Muscle layer of duodenum (tissue), 2 donors: ENCODE data around the gene PJA2.
A peak's percentile ranks its signal among the peaks of the same experiment; 100 is the strongest.
"Not testable (repeated sequence)": the region's sequence is repeated elsewhere in the genome, so short reads cannot be mapped to it uniquely, and the experiment has no call there.

ENCODE experiments used
- H3K27ac ChIP-seq: one replicate; pipeline ENCODE4 v1.7.0; 2013; ENCODE audit warnings: mild to moderate bottlenecking, low read length
- H3K27me3 ChIP-seq: one replicate; pipeline ENCODE4 v1.7.0; 2013; ENCODE audit warnings: low read depth, mild to moderate bottlenecking, control low read depth, low read length
- H3K36me3 ChIP-seq, 2 donors: one replicate each; pipeline ENCODE4 v1.7.0; 2013; ENCODE audit warnings: low read length in 2 of 2, control low read depth in 1 of 2, mild to moderate bottlenecking in 1 of 2; ENCODE audit not compliant: insufficient read depth in 2 of 2, control insufficient read depth in 1 of 2
- H3K4me1 ChIP-seq, 2 donors: one replicate each; pipeline ENCODE4 v1.7.0; 2013; ENCODE audit warnings: low read length in 2 of 2, mild to moderate bottlenecking in 2 of 2, control low read depth in 1 of 2, moderate library complexity in 1 of 2; ENCODE audit not compliant: insufficient read depth in 2 of 2, control insufficient read depth in 1 of 2
- H3K4me3 ChIP-seq, 2 donors: one replicate each; pipeline ENCODE4 v1.7.0; 2013; ENCODE audit warnings: low read length in 2 of 2, low read depth in 1 of 2, mild to moderate bottlenecking in 1 of 2
- H3K9me3 ChIP-seq, 2 donors: one replicate each; pipeline ENCODE4 v1.7.0; 2013; ENCODE audit warnings: low read length in 2 of 2, control low read depth in 1 of 2, mild to moderate bottlenecking in 1 of 2; ENCODE audit not compliant: control insufficient read depth in 1 of 2
- donor health status: healthy.

PJA2 gene

DNA sequence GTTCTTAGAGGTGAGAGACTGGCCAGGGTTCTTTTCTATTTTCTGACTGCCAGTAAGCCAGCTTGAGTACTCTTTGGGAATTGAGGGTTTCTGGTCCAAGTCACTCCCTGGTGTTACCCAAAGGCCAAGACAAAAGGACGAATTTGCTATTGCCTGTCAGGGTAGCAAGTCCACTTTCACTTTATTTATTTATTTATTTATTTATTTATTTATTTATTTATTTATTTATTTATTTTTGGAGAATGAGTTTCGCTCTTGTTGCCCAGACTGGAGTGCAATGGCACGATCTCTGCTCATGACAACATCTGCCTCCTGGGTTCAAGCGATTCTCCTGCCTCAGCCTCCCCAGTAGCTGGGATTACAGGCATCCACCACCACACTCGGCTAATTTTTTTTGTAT is 15.7 kb upstream of the PJA2 start:
- peaks cover 0 to 11% of the 10 kb centered on the region in 2 donors for H3K4me1 ChIP-seq
- H3K4me3 ChIP-seq, H3K27ac ChIP-seq: not testable (repeated sequence)

DNA sequence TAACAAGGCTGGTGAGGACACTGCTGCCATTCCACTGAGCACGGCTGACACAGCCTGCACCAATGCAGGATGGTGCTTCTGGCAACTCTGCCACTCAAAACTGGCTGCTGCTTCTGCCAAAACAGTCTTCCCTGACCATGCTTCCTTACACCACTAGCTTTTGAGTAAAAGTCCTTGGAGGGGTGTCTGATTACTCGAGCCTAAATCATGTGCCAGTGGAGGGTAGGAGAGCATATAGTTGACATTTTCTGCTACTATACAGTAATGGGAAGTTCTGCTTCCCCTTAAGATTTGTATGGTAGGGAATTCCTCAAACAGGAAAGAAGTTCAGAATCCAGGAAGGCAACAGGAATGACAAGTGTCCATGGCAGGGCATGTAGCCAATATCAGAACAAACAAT is 12.2 kb upstream of the PJA2 start:
- Histone ChIP-seq H3K27ac (no peak overlapping the region), H3K4me3 (no peak overlapping the region), H3K27me3 (no peaks in the 10 kb centered on the region), H3K36me3 (no peaks in the 10 kb centered on the region), H3K9me3 (no peaks in the 10 kb centered on the region), H3K4me1 (peaks cover 0 to 3% of the 10 kb centered on the region in 2 donors)

More for the DNA sequence above, 15.7 kb upstream of the PJA2 start:
- H3K9me3 ChIP-seq, H3K36me3 ChIP-seq, H3K27me3 ChIP-seq: not testable (repeated sequence)

- Histone ChIP-seq H3K27me3 (no peaks in the 10 kb centered on the region), H3K4me1 (no peaks in the 10 kb centered on the region), H3K4me3 (no peak overlapping the region), H3K9me3 (no peaks in the 10 kb centered on the region), H3K36me3 (no peaks in the 10 kb centered on the region), H3K27ac (no peak overlapping the region)
Observed at GRCh38 chr5:109418712-109419352, 9.1 kb upstream of the PJA2 start.

DNA sequence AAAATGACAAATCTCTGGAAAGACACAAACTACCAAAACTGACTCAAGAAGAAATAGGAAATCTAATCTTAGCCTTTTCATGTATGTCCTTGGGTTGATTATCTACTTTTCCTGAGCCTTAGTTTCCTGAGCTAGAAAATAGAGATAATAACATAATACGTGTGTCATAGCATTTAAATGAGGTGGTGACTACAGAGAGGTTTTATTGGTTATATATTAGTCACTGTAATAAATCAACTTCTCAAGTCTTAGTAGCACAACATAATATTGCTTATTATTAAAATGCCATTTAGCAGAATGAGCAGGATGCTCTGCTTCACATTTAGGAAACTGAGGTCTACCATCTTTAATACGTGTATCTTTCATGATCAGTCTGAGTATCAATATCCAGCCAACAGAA is 7.1 kb upstream of the PJA2 start:
- no peaks in the 10 kb centered on the region for H3K27me3 ChIP-seq
- no peak overlapping the region for H3K4me3 ChIP-seq
- H3K36me3 ChIP-seq: no peaks in the 10 kb centered on the region
- no peak overlapping the region for H3K27ac ChIP-seq
- peaks cover 10 to 13% of the 10 kb centered on the region in 2 donors for H3K4me1 ChIP-seq
- no peaks in the 10 kb centered on the region for H3K9me3 ChIP-seq

GRCh38 chr5:109413921-109414461 is 4.2 kb upstream of the PJA2 start:
- not testable (repeated sequence) for H3K27ac ChIP-seq, H3K27me3 ChIP-seq, H3K4me3 ChIP-seq, H3K9me3 ChIP-seq
- H3K4me1 ChIP-seq: peaks cover 16 to 17% of the 10 kb centered on the region in 2 donors
- peaks cover 0 to 16% of the 10 kb centered on the region in 2 donors for H3K36me3 ChIP-seq

DNA sequence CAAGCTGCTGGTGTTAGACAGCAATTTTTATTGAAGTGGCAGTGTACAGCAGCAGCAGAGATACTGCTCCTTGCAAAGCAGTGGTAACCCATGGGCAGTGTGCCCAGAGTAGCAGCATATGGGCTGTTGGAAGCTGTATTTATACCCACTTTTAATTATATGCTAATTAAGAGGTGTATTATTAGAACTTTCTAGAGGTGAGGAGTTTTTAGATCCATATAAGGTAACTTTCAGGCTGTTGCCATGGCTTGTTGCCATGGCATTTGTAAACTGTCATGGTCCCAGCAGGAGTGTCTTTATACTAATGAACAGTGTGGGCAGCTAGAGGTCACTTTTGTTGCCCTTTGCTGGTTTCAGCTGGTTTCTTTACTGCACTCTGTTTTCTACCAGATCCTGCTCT is 3.7 kb upstream of the PJA2 start:
- Histone ChIP-seq H3K4me3 (no peak overlapping the region), H3K4me1 (peaks cover 16 to 17% of the 10 kb centered on the region in 2 donors), H3K9me3 (no peaks in the 10 kb centered on the region), H3K36me3 (peaks cover 0 to 18% of the 10 kb centered on the region in 2 donors), H3K27ac (peak overlapping the region; percentile 20), H3K27me3 (no peaks in the 10 kb centered on the region)

DNA sequence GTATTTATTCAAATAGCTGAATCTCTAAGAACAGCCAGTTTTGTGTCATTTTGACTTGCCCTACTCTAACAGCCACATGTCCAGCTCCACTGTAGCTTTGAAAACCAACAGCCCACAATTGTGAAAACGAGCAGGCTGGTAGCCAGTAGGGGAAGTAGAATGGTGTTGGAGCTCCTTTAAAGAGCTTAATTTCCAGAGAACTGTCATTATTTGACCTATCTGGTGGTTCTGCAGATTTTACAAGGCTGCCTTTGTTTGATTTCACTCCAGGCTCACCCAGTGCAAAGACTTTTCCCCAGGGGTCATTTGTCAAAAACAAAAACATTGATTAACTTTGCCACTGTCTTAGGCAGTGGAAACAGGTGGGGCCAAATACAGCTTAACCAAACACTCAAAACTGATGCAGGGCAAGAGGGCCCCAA is 3.2 kb upstream of the PJA2 start:
- Histone ChIP-seq H3K4me3 (no peak overlapping the region), H3K36me3 (peaks cover 0 to 18% of the 10 kb centered on the region in 2 donors), H3K27ac (peak overlapping the region; percentile 20), H3K9me3 (no peaks in the 10 kb centered on the region), H3K4me1 (peaks cover 16 to 18% of the 10 kb centered on the region in 2 donors), H3K27me3 (no peaks in the 10 kb centered on the region)

DNA sequence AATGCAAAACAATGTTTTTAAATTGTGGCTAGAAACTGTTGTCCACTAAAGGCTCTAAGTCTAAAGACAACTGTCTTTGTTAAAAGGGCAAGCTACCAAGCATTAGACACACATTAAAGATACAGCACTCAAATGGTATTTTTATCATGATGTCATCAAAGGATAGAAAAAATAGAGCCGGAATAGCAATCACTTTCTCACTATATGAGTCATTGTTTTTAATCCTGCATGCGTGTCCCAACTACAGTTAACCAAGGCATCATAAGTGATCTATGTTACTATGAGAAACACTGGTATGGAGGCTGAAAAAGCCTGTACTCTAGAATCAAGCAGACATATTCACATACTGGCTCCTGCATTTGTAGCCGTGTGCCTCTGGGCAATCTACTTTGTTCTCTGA is 1.9 kb upstream of the PJA2 start:
- Histone ChIP-seq H3K4me1 (peaks cover 25 to 29% of the 10 kb centered on the region in 2 donors), H3K27me3 (no peaks in the 10 kb centered on the region), H3K27ac (peak overlapping the region; percentile 100), H3K9me3 (no peaks in the 10 kb centered on the region), H3K4me3 (no peak overlapping the region), H3K36me3 (peaks cover 0 to 18% of the 10 kb centered on the region in 2 donors)

DNA sequence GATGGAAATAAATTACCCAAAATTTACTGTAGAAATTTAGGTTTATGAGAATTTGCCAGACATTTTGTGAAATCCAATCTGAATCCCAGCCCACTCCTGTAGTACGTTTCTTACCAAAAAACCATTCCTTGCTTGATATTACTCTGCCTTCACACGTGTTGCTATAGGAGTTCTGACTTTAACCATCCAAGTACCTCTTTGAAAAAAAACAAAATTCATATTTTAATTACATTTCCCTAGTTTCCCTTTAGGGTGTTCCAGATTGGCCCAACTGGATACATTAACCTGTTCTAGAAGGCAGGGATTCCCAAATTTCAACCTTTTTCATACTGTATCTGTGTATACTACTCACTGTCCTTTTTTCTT is 1.4 kb upstream of the PJA2 start:
- Histone ChIP-seq H3K27me3 (no peaks in the 10 kb centered on the region), H3K36me3 (peaks cover 0 to 18% of the 10 kb centered on the region in 2 donors), H3K9me3 (no peaks in the 10 kb centered on the region), H3K4me1 (peaks cover 27 to 32% of the 10 kb centered on the region in 2 donors), H3K27ac (peak overlapping the region; percentile 100), H3K4me3 (peak overlapping the region; percentile 70 to 87)

- Histone ChIP-seq H3K4me3 (peak overlapping the region; percentile 70 to 87), H3K27me3 (no peaks in the 10 kb centered on the region), H3K27ac (peak overlapping the region; percentile 100), H3K36me3 (peaks cover 0 to 18% of the 10 kb centered on the region in 2 donors), H3K9me3 (no peaks in the 10 kb centered on the region), H3K4me1 (peaks cover 27 to 38% of the 10 kb centered on the region in 2 donors)
Observed at GRCh38 chr5:109410389-109411148, 795 bp upstream of the PJA2 start.

DNA sequence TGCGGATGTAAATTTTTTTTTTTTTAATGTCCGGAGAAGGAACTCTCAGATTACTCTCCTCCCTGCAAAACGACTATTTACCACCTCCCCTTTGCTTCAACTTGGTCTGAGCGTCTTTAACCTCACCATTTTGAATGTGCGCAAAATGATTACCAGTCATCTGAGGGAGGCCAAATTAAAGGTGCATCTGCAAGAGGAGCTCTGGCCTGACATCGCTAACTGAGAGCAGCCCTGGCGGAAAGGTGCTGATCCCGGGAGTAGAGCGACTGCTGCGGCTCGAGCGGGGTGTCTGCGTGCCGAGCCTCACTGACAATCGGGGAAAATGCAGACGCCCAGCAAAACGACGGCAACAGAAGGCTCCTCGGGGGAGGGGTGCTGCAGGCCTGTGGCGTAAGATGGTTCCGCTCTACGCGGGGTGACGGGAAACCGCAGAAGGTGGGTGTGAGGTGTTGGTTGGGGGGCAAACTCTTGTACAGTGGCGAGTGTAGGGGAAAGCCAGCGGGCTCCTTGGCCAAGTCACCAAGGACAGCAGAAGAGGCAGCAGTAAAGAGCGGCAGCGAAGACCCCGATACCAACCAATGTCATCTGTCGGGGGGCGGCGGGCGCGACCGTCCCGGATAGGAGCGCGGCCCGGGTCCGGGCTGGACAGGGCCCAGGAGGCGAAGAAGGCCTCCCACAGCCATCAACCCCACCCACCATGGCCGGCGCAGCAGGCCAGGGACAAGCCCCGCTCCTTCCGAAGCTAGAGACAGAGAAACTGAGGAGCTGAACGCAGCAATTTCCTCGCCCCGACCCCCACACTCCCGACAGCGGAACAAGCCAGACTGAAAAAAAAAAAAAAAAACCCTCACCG is 557 bp downstream of the PJA2 start:
- H3K27me3 ChIP-seq: no peaks in the 10 kb centered on the region
- H3K9me3 ChIP-seq: no peaks in the 10 kb centered on the region
- peak overlapping the region; percentile 70 to 98 for H3K4me3 ChIP-seq
- peaks cover 0 to 18% of the 10 kb centered on the region in 2 donors for H3K36me3 ChIP-seq
- peak overlapping the region; percentile 93 for H3K27ac ChIP-seq
- peaks cover 27 to 44% of the 10 kb centered on the region in 2 donors for H3K4me1 ChIP-seq
